EH (cell line): Measurements from ENCODE around the gene CHD3.
"Not testable (repeated sequence)": the region's sequence is repeated elsewhere in the genome, so short reads cannot be mapped to it uniquely, and the experiment has no call there.

Experiments used
- DNase-seq: peaks from one replicate; pipeline ENCODE4 v3.0.0-alpha.2; 2015; ENCODE audit warnings: low read depth

CHD3 gene

GRCh38 chr17:7931709-7932482 is 43.3 kb downstream of the CHD3 start, which contains the start of the genes CNTROB and TRAPPC1:
Gene CNTROB, plus strand, starts transcription at chr17:7932206. Its CDS starts 874 bp downstream, at chr17:7933080.
Gene TRAPPC1, minus strand, starts transcription at chr17:7931946. Its CDS starts 117 bp downstream, at chr17:7931829.
- DNase-seq = peak; percentile 99

- DNase-seq = peak; percentile 46
Measured at GRCh38 chr17:7932483-7932891, 43.9 kb downstream of the CHD3 start.

GRCh38 chr17:7932949-7933348 is 44.4 kb downstream of the CHD3 start:
- DNase-seq = peak; percentile 84

GRCh38 chr17:7935859-7936258 is 47.3 kb downstream of the CHD3 start:
- DNase-seq = no peak

- DNase-seq = no peak
Measured at GRCh38 chr17:7940034-7940433, 51.4 kb downstream of the CHD3 start.

- no peak for DNase-seq
Measured at GRCh38 chr17:7940743-7941142, 52.2 kb downstream of the CHD3 start.

- DNase-seq = no peak
Measured at GRCh38 chr17:7943291-7943690, 54.7 kb downstream of the CHD3 start.

GRCh38 chr17:7944326-7944725 is 55.7 kb downstream of the CHD3 start:
- DNase-seq = no peak

GRCh38 chr17:7945651-7946050 is 57.1 kb downstream of the CHD3 start:
- DNase-seq = no peak

- DNase-seq = no peak
Measured at GRCh38 chr17:7946441-7946840, 57.9 kb downstream of the CHD3 start.

GRCh38 chr17:7947651-7948050 is 59.1 kb downstream of the CHD3 start:
- DNase-seq = no peak

- DNase-seq = no peak
Measured at GRCh38 chr17:7950578-7950977, 62.0 kb downstream of the CHD3 start.

GRCh38 chr17:7951143-7951792 is 62.7 kb downstream of the CHD3 start:
- DNase-seq = no peak

- DNase-seq = not testable (repeated sequence)
Measured at GRCh38 chr17:7953266-7953665, 64.7 kb downstream of the CHD3 start.

- DNase-seq = no peak
Measured at GRCh38 chr17:7955414-7956227, 67.0 kb downstream of the CHD3 start.

- DNase-seq = peak; percentile 24
Measured at GRCh38 chr17:7956228-7956965, 67.8 kb downstream of the CHD3 start.

- no peak for DNase-seq
Measured at GRCh38 chr17:7959503-7960253, 71.1 kb downstream of the CHD3 start.

- DNase-seq = no peak
Measured at GRCh38 chr17:7961421-7961820, 72.8 kb downstream of the CHD3 start.
